ES-I3 (cell line): Measurements from ENCODE around the gene KLF16.
A peak's percentile ranks its signal among the peaks of the same experiment; 100 is the strongest.

ENCODE experiments used
- H3K36me3 ChIP-seq: 2 replicates; pipeline ENCODE4 v1.6.1; 2013; ENCODE audit warnings: mild to moderate bottlenecking, low read length, control low read depth, moderate library complexity; ENCODE audit not compliant: insufficient read depth
- H3K4me1 ChIP-seq: 2 replicates; pipeline ENCODE4 v1.6.1; 2013; ENCODE audit warnings: mild to moderate bottlenecking, control low read depth, low read length; ENCODE audit not compliant: insufficient read depth
- H3K9ac ChIP-seq: 2 replicates; pipeline ENCODE4 v1.6.1; 2013; ENCODE audit warnings: low read depth, mild to moderate bottlenecking, low read length, moderate library complexity
- H3K9me3 ChIP-seq: 2 replicates; pipeline ENCODE4 v1.6.1; 2013; ENCODE audit warnings: mild to moderate bottlenecking, low read length, moderate library complexity; ENCODE audit not compliant: control insufficient read depth, insufficient read depth

KLF16 gene

GRCh38 chr19:1839658-1840540 is 23.5 kb downstream of the KLF16 start:
- H3K9ac ChIP-seq = no peak overlapping the region
- H3K36me3 ChIP-seq = no peaks in the 10 kb centered on the region
- no peaks in the 10 kb centered on the region; the same call in 1 of the 2 replicates for H3K4me1 ChIP-seq
- no peaks in the 10 kb centered on the region for H3K9me3 ChIP-seq

DNA sequence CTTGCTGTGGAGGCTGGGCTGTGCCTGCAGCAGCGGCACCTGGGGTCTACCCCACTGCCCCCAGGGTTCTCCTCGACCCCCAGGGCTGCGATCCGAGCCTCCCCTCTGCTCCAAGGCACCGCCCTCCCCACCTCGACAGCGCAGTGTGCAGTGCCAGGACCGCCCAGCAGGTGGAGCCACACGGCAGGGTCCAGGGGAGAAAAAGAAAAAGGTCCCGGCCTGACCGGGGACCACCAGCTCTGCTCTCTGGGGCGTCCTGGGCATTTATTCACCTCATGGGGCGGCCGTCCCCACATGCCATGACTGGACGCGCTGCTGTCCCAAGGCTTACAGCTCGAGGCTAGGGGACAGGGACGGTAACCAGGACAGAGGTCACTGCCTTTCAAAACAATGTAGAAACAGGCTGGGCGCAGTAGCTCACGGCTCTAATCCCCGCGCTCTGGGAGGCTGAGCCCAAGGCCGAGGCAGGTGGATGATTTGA is 25.7 kb downstream of the KLF16 start:
- Histone ChIP-seq H3K36me3 (no peaks in the 10 kb centered on the region), H3K9ac (no peak overlapping the region), H3K4me1 (no peaks in the 10 kb centered on the region; the same call in 1 of the 2 replicates), H3K9me3 (no peaks in the 10 kb centered on the region)

DNA sequence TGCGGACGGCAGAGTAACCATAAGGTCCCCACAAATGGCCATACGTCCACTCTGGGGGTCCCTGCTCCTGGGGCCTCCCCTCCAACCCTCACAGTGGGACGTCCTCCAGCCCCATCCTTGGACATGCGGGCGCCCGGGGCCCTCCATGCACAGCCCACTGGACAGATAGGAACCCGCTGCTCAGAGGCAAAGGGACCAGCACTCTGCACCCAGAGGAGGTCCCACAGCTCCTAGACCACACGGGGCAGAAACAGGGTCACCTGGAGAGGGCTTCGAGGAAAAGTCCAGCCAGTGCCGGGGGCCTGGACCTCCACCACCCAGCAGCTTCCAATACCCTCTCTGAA is 26.2 kb downstream of the KLF16 start:
- no peak overlapping the region for H3K9ac ChIP-seq
- H3K4me1 ChIP-seq = no peaks in the 10 kb centered on the region; the same call in 1 of the 2 replicates
- H3K9me3 ChIP-seq = no peaks in the 10 kb centered on the region
- no peaks in the 10 kb centered on the region for H3K36me3 ChIP-seq

- H3K9ac ChIP-seq = no peak overlapping the region
- H3K9me3 ChIP-seq = no peaks in the 10 kb centered on the region
- H3K4me1 ChIP-seq = no peaks in the 10 kb centered on the region; the same call in 1 of the 2 replicates
- H3K36me3 ChIP-seq = no peaks in the 10 kb centered on the region
Observed at GRCh38 chr19:1836458-1837221, 26.7 kb downstream of the KLF16 start.

DNA sequence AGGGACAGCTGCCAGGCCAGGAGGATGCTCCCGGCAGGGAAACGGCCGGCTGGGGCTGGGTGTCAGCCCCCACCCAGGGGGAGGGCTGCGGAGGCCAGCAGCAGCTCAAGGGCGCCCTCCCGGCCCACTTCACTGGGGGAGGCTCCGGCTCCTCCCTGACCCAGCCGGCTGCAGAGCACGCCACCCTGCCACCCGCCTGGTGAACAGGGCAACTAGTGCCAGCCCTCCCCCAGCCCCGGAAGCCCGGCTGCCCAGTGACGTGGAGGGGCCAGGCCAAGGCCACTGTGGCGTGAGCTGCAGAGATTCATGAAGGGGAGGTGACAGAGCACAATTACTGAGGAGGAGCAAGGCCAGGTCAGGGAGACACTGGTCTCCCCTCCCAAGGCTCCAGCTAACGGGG is 29.8 kb downstream of the KLF16 start:
- Histone ChIP-seq H3K9me3 (no peaks in the 10 kb centered on the region), H3K36me3 (peaks cover 3% of the 10 kb centered on the region; the same call in 1 of the 2 replicates), H3K9ac (no peak overlapping the region), H3K4me1 (no peaks in the 10 kb centered on the region; the same call in 1 of the 2 replicates)

DNA sequence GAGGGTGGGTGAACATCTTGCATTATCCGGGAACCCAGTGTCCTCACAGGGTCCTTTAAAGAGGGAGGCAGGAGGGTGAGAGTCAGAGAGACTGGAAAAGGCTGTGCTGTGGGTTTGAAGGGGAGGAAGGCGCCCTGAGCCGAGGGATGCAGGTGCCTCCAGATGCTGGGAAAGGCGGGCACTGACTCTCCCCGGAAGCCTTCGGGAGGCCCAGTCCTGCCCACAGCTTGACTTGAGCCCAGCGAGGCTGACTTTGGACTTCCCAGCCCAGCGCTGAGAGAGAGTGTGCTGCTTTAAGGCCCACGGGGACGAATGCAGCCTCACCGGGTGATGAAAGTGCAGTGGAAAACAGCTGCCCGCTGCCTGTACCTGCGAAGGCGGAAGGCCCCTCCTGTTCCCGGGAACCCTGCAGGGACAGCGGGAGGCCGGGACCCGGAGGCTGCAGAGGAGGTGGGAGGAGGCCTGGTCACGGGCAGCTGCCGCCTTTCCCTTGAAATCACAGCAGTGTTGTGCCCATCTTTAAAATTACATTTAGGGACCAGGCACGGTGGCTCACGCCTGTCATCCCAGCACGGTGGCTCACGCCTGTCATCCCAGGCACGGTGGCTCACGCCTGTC is 31.2 kb downstream of the KLF16 start:
- no peak overlapping the region for H3K9ac ChIP-seq

DNA sequence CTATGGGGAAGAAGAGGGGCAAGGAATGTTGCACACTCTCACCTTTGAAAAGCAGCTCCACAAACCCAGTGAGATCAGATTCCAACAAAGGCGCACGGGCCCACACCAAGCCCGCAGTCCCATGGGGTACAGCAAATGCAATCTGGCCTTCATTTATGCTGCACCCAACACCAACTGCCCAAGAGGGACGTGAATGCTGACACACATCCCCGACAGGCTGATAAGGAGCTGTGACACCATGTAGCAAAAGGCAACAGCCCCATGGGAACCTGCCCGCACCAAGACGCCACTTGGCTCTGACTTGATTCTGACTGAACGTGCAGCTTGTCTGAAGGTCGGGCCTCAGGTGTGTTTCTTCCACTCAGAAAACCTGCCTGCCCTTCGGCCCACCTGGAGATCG is 32.4 kb downstream of the KLF16 start:
- Histone ChIP-seq H3K9ac (no peak overlapping the region), H3K4me1 (peaks cover 6% of the 10 kb centered on the region; the same call in 1 of the 2 replicates), H3K36me3 (peaks cover 3% of the 10 kb centered on the region; the same call in 1 of the 2 replicates)

More for the DNA sequence above, 31.2 kb downstream of the KLF16 start:
- Histone ChIP-seq H3K9me3 (no peaks in the 10 kb centered on the region), H3K36me3 (peaks cover 3% of the 10 kb centered on the region; the same call in 1 of the 2 replicates), H3K4me1 (peaks cover 3% of the 10 kb centered on the region; the same call in 1 of the 2 replicates)

GRCh38 chr19:1830568-1830967 is 32.8 kb downstream of the KLF16 start:
- no peaks in the 10 kb centered on the region for H3K9me3 ChIP-seq
- H3K36me3 ChIP-seq = peaks cover 3% of the 10 kb centered on the region; the same call in 1 of the 2 replicates
- no peak overlapping the region for H3K9ac ChIP-seq
- H3K4me1 ChIP-seq = peaks cover 9% of the 10 kb centered on the region; the same call in 1 of the 2 replicates

More for the DNA sequence above, 32.4 kb downstream of the KLF16 start:
- no peaks in the 10 kb centered on the region for H3K9me3 ChIP-seq

DNA sequence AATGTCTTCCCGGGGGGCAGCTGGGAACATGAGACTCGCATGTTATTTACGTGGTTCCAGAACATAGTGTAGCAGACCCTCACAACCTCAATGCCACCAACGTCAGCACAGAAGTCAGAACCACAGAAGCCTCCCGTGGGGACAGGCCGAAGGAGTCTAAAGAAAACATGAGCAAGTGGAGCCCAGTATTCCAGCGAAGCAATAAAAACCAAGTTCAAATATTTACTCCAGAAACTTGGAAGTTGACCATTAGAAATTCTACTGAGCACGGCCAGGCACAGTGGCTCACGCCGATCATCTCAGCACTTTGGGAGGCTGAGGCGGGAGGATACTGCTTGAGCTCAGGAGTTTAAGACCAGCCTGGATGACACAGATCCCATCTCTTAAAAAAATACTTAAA is 33.4 kb downstream of the KLF16 start:
- no peak overlapping the region for H3K9ac ChIP-seq
- peaks cover 9% of the 10 kb centered on the region; the same call in 1 of the 2 replicates for H3K4me1 ChIP-seq
- no peaks in the 10 kb centered on the region for H3K9me3 ChIP-seq
- peaks cover 3% of the 10 kb centered on the region; the same call in 1 of the 2 replicates for H3K36me3 ChIP-seq

DNA sequence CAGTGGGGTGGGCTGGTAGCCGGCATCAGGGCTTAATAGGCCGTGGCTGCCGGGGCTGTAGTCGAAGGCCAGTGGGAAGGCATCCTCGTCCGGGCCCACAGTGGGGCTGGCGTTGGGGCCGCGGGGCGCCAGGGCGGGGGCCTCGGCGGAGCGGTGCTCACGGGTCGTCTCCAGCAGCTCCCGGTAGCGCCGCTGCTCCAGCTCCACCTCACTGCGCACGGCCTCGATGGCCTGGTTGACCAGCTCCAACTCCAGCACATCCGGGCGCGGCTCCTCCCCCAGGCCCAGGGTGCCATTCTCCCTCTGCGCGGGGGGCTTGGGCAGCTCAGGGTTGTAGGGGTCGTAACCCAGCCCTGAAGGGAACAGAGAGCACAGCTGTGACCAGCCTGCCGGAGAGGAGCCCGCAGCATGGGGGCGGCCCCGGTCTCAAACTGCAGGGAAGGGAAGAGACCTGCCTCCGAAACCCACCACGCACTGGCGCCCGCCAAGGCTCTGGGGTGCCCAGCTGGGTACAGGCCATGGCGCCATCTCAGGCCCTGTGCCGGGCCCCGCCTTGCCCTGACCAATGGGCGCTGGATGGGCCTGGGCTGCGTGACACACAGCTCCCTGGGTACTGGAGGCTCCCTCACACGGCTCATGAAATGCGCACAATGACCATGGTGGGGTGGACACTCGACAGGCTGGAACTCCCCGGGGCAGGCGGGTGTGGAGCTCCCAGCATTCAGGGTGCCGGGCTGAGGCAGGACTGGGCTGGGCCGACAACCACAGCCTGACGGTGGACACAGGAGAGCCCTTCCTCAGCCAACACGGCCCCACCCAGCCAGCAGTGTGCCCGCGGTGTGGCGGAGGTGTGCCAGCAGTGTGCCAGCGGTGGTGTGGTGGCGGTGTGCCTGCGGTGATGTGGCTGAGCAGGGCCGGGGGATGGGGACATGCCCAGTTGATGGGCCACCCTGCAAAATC is 34.8 kb downstream of the KLF16 start:
- Histone ChIP-seq H3K4me1 (peaks cover 9% of the 10 kb centered on the region; the same call in 1 of the 2 replicates), H3K9me3 (no peaks in the 10 kb centered on the region), H3K36me3 (peaks cover 10% of the 10 kb centered on the region)

GRCh38 chr19:1827566-1828278 is 35.7 kb downstream of the KLF16 start:
- Histone ChIP-seq H3K36me3 (peaks cover 10% of the 10 kb centered on the region), H3K9me3 (no peaks in the 10 kb centered on the region), H3K4me1 (peaks cover 9% of the 10 kb centered on the region; the same call in 1 of the 2 replicates), H3K9ac (no peak overlapping the region)

More for the DNA sequence above, 34.8 kb downstream of the KLF16 start:
- H3K9ac ChIP-seq = no peak overlapping the region

DNA sequence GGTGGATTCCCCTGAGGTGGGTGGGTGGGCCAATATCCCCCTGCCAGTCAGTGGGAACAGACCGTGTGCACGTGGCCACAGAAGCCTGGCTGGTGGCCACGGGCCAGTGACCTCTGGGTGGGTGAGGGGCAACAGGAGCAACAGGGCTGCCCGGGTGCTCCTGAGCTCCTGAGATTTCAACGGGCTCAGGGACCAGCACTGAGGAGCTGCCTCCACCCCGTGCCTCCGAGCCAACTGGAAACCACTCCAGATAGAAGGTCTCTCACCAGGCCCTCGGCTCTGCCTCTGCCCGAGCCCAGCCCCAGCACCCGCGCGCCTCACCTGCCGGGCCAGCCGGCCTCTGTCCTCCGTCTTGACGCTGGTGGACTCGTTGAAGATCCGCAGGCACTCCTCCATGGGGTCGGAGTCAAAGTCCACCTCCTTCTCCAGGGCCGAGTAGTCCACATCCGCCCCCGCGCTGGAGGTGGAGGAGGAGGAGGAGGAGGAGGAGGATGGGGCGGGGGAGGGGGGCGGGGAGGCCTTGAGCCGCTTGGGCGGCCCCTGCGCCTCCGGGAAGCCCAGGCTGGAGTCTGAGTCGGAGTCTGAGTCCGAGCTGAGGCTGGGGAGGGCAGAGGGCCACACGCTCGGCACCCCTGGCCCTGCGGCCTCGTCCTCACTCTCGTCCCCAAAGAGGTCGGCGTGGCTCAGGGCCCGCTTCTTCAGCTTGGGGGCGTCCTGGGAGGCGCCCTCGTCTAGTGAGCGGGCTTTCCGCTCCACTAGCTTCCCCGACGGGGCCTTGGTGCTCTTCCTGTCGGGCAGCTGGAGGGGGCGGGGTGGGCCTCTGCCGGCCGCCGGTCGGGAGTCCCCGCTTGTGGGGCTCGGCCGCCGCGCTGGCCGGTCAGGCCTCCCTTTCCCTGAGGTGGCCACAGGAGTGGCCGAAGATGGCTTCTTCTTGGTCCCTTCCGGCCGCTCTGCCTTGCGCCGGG is 36.5 kb downstream of the KLF16 start:
- Histone ChIP-seq H3K9me3 (no peaks in the 10 kb centered on the region), H3K9ac (peak overlapping the region; percentile 40; the same call in 1 of the 2 replicates), H3K4me1 (peaks cover 9% of the 10 kb centered on the region; the same call in 1 of the 2 replicates), H3K36me3 (peaks cover 10% of the 10 kb centered on the region)
